NCI-H128 (cell line): ENCODE measurements around the gene TSC22D2.
"Not testable (repeated sequence)": the region's sequence is repeated elsewhere in the genome, so short reads cannot be mapped to it uniquely, and the experiment has no call there.

ENCODE experiments used
- DNase-seq: peaks from one replicate; lab custom pipeline; 2025; ENCODE audit not compliant: unreplicated experiment; lab: John Stamatoyannopoulos, UW

Gene TSC22D2

GRCh38 chr3:150479370-150479769 is 71.3 kb downstream of the TSC22D2 start:
- no peak for DNase-seq

- no peak for DNase-seq
Observed at GRCh38 chr3:150480877-150481276, 72.8 kb downstream of the TSC22D2 start.

DNA sequence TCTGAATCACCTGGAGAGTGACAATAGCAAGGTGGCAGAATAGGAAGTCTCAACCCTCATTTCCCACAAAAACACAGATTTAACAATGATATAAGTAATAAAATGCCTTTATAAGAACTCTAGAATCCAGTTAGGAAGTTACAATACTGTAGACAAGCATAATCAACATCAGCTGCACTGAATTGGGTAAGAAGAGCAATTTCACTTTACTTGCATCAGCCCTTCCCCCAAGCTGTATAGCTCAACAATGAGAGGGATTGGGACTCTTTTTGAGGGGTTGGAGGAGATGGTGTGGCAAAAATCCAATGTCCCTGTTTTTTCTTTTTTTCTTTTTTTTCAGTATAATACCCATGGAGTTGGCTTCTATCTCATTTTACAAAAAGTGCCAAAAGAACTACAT is 75.1 kb downstream of the TSC22D2 start:
- no peak for DNase-seq

- DNase-seq = no peak
Observed at GRCh38 chr3:150484410-150484809, 76.3 kb downstream of the TSC22D2 start.

- DNase-seq = no peak
Observed at GRCh38 chr3:150488867-150489266, 80.8 kb downstream of the TSC22D2 start.

DNA sequence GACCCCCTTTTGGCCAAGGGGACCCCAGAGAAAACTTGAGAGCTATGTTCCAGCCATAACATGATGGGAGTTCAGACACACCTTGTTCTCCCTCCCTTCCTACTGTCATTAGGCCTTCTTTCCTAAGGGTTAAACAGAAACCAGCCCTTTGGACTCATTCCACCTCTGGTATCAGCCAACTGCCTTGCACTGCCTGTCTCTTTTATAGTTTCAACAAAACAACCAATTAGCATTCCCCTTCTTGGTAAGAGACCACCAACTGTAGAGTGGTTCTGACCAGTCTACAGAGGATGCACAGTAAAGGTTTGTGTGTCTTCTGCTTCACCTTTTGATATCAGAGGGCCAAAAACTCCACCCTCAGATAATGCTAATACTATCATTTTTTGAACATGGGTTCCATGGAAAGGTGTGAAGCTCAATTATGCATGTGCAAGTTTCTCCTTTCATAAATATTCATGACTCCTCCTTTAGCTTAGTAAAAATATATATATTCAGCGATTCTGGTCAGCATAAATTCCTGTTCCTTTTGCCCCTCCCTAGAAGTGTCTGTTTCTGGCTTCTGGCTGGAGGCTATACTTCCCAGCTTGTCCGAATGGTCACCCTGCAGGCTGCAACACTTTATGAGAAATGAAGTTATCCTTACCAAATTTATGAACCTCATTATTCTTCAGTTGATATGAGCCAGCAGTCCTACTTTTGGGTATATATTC is 82.3 kb downstream of the TSC22D2 start:
- DNase-seq = no peak

DNA sequence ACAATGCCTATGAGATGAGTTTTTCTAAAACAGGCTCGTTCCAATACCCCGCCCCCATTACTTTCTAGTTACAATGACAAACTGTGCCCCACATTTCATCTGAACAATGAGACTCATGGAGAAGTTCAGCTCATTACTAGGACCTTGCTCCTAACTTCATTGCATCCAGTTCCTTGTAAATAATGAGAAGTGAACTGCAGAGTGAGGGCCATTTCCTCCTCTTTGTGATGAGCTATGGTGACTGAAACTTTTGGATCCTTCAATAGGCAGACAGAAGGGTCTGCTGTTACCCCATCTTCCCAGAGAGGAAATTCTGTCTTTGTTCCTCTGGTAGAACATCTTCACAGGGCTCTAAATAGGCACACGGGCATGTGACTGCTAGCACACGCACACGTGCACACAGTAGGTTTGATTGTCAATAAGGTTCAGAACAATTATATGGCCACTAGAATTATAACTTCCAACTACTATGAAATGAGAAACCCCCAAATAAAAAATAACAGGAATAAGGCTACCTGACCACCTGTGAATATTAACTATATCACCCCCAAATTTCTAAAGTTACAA is 86.4 kb downstream of the TSC22D2 start:
- DNase-seq = no peak

- no peak for DNase-seq
Observed at GRCh38 chr3:150495149-150495548, 87.1 kb downstream of the TSC22D2 start.

DNA sequence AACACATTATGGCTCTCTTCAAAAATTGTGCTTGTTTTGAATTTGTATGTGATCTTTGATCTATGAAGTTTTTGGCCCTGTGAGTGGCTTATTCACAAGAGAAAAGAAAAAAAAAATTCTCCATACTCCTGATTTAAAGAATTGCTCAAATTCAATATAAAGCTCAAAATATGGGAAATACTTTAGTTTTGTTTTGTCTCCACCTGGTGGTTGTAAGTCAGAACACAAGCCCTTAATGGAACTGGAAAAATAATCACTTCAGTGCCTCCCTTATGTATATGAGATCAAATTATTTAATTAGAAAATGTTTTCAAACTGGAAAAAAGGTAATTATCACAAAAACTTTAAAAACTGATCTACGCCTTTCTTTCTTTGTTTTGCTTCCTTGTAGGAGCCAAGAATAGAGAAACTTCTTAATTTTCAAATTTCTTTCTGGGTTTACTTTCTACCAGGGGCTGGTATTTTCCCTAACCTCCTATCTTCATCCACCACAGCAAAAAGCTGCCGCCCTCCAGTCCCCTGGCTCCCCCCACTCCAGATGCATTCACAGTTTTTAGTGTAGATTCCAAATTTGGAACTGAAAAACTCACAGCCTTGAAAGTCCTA is 87.6 kb downstream of the TSC22D2 start:
- DNase-seq = peak; percentile 54

- no peak for DNase-seq
Observed at GRCh38 chr3:150497956-150498355, 89.9 kb downstream of the TSC22D2 start.

- not testable (repeated sequence) for DNase-seq
Observed at GRCh38 chr3:150500960-150501359, 92.9 kb downstream of the TSC22D2 start.

DNA sequence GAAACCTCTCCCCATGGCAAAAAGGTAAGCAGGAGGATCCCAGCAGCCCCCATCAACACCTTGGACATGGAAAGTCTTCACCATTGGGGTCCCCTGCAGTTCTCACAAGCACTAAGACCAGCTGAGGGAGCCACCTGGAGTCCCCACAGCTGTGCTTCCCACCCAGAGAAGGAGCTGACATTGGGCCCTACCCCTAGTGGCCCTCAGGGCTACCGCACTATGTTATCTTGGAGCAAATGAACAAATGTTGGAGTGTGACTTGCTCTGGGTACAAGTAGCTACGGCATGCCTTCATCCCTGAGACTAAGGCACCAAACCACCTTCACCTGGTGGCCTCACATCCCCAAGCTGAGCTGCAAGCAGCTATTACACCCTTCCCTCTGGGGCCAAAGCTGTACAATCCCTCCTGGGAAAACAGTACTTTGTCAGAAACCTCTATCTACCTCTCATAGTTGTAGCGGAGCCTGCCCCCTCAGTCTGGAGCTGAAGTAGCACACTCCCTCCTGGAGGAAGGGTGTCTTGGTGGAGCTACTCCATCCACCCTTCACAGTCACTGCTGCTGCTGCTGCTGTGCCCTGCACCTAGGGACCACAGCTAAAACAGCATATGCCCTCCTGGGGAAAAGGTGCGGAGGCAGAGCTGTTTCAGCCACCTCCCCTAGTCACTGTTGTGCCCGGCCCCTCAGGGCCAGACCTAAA is 95.5 kb downstream of the TSC22D2 start:
- no peak for DNase-seq

DNA sequence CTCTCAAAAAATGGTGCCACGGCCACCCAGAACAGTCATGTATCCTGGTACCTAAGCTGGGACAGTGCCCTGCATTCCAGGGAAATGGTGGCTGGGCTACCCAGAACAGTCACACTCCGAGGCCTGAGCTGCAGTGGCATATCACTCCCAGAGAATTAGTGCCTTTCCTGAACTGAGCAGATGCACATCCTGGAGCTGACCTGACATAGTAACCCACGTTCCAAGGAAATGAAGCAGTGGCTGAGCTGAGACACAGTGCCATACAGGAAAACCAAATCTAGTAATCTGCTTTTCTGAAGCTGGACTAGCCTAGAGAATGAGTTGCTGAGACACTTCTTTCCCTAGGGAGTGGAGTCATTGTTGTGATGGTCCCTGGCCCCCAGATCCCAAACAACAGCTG is 96.4 kb downstream of the TSC22D2 start:
- no peak for DNase-seq

DNA sequence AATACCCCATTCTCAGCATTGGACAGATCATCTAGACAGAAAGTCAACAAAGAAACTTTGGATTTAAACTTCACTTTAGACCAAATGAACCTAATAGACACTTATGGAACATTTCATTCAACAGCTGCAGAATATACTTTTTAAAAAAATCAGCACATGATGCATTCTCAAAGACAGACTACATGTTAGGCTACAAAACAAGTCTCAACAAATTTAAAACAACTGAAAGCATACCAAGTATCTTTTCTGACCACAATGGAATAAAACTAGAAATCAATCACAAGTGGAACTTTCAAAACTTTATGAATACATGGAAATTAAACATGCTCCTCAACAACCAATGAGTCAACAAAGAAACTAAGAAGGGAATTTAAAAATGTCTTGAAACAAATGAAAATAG is 100.3 kb downstream of the TSC22D2 start:
- no peak for DNase-seq

- no peak for DNase-seq
Observed at GRCh38 chr3:150509780-150510179, 101.7 kb downstream of the TSC22D2 start.

GRCh38 chr3:150511122-150511821 is 103.2 kb downstream of the TSC22D2 start:
- DNase-seq = no peak

DNA sequence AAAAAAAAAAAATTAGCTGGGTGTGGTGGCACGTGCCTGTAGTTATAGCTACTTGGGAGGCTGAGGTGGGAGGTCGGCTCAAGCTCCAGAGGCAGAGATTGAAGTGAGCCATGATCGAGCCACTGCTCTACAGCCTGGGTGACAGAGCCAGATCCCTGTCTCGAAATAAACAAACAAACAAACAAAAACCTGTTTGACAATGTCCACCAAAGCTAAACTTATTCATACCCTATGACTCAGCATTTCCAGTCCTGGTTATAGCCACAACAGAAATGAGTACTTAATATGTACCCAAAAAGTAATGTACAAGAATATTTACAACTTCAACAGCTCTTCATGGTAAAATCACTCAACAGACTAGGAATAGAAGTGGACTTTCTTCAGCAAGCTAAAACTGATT is 107.1 kb downstream of the TSC22D2 start:
- no peak for DNase-seq
